Neural progenitor cell (in vitro differentiated cells): Measurements from ENCODE around the gene LRFN2.

ENCODE experiments used
- EZH2phosphoT487 ChIP-seq: fragments of 200-600 bp; sonication (generic); IDR thresholded peaks from 2 replicates; pipeline ENCODE4 v1.6.1; 2017; ENCODE audit warnings: antibody characterized with exemption
- TF ChIP-seq, protein P1 (sequence below): fragments of 200-600 bp; sonication (generic); IDR thresholded peaks from 2 replicates; pipeline ENCODE4 v1.5.1; 2017; ENCODE audit warnings: antibody characterized with exemption, mild to moderate bottlenecking

DNA sequence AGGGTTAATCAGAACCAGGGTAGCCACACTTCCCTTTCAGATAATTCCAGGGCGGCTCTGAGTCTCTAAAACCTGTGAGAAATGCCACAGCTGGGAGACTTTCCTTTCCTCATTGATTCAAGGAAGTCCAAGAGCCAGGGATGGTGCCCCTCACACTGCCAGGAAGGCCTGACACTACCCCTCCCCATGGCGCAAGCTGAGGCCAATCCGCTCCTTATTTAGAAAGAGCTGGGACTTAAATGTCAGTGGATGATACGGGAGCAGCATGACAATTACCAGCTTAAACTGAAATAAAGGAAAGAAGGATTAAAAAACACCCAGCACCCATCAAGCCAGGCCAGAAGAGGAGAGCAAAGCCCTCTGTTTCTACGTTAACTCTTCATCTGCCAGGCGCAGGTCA is 244.4 kb downstream of the LRFN2 start:
- TF ChIP-seq, protein P1, sequence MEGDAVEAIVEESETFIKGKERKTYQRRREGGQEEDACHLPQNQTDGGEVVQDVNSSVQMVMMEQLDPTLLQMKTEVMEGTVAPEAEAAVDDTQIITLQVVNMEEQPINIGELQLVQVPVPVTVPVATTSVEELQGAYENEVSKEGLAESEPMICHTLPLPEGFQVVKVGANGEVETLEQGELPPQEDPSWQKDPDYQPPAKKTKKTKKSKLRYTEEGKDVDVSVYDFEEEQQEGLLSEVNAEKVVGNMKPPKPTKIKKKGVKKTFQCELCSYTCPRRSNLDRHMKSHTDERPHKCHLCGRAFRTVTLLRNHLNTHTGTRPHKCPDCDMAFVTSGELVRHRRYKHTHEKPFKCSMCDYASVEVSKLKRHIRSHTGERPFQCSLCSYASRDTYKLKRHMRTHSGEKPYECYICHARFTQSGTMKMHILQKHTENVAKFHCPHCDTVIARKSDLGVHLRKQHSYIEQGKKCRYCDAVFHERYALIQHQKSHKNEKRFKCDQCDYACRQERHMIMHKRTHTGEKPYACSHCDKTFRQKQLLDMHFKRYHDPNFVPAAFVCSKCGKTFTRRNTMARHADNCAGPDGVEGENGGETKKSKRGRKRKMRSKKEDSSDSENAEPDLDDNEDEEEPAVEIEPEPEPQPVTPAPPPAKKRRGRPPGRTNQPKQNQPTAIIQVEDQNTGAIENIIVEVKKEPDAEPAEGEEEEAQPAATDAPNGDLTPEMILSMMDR, result no peak
- no peak for TF ChIP-seq EZH2phosphoT487
